Endometrial microvascular endothelial cells (primary cell): ENCODE data around the gene COQ8A. TPM values are rescaled to one million over a fixed set of nuclear protein-coding genes. Genes with fewer than 3 reads are reported as not detected.
"Not testable (repeated sequence)": the region's sequence is repeated elsewhere in the genome, so short reads cannot be mapped to it uniquely, and the experiment has no call there.

ENCODE experiments used
- in situ Hi-C: cut with HindIII; loops from 2 replicates; pipeline ENCODE4 v1.10.0; 2017; ENCODE audit warnings: low sequenced_read_pairs, low pct_unique_long_range_greater_than_20kb; ENCODE audit errors: inconsistent ontology term
- total RNA-seq: library from RNA; depleted of rRNA; stranded (reverse); fragments of >200 nt; gene quantifications from one replicate; pipeline ENCODE4 v1.2.3, GENCODE V29; 2015; ENCODE audit errors: inconsistent ontology term

Gene COQ8A
- total RNA-seq, 1 donor from 2014 or later, result 14.9 TPM

DNA sequence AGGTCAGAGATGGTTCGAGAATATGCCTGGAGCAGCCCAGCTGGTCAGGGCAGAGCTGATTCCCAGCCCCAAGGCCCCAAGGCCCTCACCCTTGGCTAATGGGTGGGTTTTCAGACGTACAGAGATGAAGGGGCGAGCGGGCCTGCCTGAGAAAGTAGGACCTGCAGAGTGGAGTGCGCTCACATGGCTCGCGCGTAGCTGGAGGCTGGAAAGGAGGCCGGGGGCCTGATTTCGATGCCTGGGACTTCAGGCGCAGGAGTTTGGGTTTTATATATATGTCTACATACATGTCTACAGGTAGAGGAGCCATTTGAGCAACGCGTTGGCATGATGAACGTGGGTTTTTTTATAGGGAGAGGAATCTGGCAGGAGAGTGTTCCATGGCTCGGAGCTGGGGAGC lies 8.9 kb downstream of the COQ8A start:
- in situ Hi-C loops, result no loop called here

DNA sequence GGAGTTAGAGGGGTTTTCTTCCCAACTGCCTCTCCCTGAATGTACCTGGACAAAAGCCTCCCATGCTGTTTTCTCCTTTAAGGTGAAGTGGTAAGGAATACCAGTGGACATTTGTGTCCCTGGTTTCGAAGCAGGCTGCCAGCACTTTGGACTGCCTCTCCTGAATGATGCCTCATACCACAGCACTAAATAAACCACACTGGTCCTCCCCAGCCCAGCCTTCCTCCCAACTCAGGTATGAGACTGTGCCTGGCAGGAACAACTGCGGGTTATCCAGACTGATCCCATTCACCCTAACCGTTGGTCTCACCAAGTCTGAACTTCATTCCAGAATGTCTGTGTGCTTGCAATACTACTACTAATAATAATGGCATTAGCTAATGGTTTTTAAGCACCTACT lies 9.3 kb downstream of the COQ8A start:
- in situ Hi-C loops, result no loop called here

DNA sequence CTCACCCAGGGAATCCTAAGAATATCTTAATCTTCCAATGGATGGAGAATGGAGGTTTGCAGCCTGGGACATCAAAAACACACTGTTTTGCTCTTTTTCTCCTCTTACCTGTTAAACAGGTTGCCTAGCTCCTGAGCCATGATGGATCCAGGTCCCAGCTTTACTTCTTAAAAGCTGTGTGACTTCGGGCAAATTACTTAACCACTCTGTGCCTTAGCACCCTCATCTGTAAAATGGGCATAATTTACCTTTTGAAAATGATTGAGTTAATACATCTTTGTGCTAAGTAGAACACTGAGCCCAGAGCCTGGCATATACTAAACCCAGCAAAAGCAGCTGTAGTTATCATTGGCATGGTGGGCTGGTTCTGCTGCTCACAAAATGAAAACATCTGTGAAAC lies 10.2 kb downstream of the COQ8A start:
- in situ Hi-C loops, result no loop called here

DNA sequence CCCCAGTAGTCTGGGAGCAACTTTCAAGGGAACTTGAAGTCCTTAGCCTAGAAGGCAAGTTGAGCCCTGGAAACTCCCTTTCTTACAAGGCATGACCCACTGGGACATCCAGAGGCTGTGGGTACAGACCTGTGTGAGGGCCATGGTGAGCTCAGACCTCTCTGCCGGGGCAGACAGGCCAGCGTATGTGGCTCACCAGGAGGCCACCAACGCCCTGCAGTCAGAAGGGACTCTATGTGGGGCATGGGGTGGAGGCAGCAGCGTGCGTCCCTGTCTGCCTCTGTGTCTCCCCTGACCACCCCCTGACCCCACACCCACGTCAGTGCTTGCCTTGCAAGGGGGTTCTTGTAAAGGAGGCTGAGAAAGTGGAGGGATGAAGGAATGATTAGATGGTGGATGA lies 10.8 kb downstream of the COQ8A start:
- in situ Hi-C loops, result no loop called here

DNA sequence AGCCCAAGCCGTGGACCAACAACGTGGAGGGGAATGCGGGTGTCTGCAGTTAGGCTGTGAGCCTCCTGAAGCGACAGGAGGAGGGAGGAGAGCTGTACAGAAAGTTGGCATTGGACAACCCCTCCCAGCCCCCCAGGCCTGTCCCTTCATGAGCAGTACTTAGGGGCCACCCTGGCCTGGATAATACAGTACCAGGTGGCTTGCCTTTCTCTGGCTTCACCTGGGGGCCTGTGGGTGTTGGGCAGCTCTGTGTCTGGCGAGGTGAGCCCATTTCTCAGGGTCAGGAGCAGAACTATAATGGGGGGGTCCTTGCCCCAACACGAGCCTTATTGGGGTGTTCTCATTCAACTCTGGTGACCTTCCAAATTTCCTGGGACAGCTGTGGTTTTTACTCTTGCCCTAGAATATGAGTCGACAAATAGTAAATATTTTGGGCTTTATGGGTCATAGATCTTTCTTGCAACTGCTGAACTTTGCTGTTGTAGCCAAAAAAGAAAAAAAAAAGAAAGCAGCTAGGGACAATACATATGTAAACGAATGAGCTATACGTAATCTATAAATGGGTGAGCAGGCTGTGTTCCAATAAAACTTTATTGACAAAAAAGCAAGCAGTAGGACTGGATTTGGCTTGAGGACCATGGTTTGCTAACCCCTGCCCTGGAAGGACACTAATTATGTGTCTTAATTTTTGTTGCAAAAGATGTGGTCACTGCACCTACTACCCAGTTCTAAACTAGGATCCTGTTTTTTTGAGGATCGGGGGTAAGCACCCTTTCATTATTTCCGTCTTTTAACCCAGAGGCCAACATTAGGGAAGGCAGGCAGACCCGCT lies 11.4 kb downstream of the COQ8A start:
- in situ Hi-C loops, result no loop called here

DNA sequence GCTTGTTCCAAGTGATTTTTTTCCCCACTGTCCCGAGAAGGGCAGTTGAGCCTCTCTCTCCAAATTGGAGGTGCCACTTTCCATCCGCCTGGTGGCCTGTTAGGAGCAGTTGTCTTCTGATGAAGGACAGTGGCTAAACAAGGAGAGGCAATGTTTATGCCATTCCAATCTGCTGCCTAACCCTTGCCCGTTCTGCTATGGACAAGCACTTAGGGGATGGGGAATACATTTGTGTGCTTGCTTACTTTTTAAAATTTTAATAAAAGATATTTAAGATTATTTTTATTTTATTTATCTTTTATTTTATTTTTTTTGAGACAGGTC lies 12.0 kb downstream of the COQ8A start:
- in situ Hi-C loops, result no loop called here

DNA sequence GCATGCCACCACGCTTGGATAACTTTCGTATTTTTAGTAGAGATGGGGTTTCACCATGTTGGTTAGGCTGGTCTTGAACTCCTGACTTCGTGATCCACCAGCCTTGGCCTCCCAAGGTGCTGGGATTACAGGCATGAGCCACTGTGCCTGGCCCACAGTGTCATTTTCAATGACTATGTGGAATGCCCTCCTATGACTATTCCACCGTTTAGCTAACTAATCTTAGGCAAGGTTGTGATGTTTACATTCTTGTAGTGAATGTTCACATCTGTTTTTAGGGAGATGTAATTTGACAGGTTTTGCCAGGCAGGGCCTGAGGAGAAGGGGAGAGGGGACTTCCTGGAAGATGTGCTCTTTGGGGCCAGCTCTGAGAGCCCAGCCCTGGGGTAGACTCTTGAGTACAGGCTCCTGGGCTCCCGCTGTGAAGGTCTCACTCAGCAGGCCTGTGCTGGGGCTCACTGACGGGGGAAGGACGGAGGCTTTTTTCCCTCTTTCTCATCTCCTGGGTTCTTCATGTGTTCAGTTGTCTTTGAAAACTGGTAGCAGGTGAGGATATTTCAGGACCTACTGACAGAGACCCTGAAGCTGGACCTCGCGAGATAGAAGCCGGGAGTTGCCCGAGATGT lies 13.2 kb downstream of the COQ8A start:
- in situ Hi-C loops, result no loop called here

DNA sequence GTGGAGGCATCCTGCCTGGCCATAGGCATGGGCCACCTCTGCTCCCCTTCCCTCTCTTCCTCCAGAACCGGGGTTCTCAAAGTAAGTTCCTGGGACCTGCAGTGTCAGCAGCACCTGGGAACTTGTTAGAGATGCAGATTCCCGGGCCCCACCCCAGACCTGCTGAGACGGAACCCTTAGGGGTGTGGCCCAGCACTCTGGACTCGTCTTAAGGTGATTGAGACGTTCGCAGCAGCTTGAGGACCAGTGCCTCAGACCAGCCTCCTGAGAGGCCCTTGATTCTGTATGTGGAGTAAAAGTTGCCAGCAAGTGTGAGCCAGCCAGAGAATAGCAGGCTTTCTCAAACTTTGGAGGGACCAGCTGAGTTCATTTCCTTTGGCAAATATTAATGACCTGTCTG lies 14.2 kb downstream of the COQ8A start:
- in situ Hi-C loops, result no loop called here

DNA sequence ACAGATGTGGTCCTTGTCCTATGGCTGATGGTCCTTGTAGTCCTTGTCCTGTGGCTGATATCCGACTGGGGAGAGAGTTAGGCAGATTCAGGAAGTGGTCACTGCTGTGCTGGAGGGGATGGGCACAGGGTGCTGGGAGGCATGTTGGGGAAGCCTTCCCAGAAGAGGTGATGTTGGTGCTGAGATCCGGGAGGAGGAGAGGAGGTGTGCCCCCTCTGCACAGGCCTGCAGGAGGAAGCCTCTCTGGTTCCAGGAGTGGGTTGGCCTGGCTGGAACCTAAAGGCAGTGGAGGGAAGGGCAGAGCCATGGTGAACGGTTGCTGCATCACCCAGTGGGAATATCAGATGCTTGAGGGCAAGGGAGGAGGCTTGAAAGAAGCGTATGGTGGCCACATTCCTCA lies 14.7 kb downstream of the COQ8A start:
- in situ Hi-C loops, result no loop called here

DNA sequence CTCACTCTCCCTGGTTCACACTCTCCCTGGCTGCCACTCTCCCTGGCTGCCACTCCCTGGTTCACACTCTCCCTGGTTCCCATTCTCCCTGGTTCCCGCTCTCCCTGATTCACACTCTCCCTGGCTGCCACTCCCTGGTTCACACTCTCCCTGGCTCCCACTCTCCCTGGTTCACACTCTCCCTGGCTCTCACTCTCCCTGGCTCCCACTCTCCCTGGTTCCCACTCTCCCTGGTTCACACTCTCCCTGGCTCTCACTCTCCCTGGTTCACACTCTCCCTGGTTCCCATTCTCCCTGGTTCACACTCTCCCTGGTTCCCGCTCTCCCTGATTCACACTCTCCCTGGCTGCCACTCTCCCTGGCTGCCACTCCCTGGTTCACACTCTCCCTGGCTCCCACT lies 15.8 kb downstream of the COQ8A start:
- in situ Hi-C loops, result not testable (repeated sequence)

DNA sequence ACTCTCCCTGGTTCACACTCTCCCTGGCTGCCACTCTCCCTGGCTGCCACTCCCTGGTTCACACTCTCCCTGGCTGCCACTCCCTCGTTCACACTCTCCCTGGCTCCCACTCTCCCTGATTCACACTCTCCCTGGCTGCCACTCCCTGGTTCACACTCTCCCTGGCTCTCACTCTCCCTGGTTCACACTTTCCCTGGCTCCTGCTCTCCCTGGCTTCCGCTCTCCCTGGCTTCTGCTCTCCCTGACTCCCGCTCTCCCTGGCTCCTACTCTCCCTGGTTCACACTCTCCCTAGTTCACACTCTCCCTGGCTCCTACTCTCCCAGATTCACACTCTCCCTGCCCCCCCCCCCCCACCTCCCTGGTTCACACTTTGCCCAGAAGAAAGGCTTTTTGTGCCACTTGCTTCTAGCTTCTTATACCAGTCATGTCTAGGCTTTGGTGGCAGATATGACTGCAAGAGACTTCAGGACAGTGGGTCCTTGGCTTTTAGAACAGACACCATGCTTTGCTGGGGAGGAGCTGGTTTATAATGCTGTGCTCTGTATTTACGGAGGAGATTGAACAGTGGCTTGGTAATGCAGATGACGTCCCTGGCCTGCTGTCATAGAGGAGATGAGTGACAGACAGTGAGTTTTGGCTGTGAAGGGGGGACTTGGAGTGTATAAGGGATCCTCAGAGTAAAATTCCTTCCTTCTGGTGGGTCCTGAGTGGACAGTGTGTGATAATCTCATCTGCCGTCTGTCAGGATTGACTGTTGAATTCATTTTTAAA lies 17.0 kb downstream of the COQ8A start:
- in situ Hi-C loops, result no loop called here

DNA sequence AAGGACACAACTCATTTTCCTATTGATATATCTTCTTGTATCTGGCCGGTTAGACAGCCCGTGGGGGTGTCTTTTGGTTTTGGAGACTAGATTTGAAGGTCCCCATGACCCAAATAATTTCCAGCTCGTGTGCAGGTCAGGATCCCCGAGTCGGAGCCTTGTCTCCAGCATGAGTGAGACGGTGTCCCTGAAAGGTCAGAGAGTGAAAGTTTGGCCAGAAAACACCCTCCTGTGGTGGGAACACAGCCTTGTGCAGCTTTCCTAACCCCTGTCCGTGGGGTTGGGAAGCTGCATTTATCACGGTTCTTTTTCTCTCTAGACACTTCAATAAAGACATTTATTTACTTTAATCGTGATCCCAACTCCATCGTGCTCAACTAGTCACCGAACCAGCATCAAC lies 17.6 kb downstream of the COQ8A start:
- in situ Hi-C loops, result no loop called here

DNA sequence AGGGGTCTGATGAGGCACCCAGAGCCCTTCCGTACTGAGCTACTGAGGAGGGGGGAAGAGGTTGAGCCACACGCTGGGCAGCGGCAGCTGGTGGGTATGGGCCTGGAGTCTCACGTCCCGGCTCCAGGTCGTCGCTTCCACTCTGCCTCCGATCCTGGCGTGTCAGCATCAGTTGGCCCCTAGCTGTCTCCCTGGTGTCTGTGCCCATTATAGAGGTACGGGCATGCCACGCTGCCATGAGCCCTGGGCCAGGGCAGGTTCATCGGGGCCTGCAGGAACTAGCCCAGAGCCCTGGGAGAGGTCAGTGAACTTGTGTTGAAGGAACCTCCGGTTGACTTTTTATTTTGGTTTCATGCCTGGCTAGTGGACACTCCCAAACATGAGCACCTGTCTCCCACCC lies 18.2 kb downstream of the COQ8A start:
- in situ Hi-C loops, result no loop called here

DNA sequence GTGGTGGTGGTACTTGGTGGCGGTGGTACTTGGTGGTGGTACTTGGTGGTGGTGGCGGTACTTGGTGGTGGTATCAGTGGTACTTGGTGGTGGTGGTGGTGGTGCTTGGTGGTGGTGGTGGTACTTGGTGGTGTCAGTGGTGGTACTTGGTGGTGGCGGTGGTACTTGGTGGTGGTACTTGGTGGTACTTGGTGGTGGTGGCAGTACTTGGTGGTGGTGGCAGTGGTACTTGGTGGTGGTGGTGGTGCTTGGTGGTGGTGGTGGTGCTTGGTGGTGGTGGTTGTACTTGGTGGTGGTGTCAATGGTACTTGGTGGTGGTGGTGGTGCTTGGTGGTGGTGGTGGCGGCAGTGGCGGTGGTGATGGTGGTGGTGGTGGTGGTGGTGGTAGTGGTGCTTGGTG lies 20.2 kb downstream of the COQ8A start:
- in situ Hi-C loops, result no loop called here

DNA sequence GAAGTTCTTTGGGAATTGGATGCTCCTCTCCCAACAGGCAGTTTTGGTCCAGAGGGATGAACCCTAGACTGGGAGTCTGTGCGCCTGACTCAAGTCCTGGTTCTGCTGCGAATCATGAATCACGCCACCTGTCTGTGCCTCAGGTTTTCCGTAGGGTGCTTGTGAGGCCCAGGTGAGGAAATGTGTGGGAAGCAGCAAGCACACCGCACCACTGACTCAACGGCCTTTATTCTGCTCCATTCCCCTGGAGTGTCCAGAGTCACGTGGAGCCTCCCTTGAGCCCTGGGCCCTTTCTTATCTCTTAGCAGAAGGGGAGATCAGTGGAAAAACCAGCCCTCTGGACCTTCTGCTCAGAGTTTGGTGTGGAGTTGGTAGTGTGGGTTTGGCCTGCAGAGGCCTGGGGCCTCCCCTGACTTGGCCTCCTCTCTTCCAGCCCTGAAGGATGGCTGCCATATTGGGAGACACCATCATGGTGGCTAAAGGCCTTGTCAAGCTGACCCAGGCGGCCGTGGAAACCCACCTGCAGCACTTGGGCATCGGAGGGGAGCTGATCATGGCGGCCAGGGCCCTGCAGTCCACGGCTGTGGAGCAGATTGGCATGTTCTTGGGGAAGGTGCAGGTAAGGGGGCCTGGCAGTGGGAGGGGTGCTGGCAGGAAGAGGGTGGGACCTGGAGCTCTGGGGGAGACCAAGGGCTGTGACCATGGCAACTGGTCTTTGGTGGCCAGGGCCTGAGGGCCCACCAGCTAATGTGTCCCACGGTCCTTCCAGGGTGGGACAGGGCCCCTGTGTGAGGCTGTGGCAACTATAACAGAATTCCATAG lies 21.1 kb downstream of the COQ8A start:
- in situ Hi-C loops, result no loop called here

DNA sequence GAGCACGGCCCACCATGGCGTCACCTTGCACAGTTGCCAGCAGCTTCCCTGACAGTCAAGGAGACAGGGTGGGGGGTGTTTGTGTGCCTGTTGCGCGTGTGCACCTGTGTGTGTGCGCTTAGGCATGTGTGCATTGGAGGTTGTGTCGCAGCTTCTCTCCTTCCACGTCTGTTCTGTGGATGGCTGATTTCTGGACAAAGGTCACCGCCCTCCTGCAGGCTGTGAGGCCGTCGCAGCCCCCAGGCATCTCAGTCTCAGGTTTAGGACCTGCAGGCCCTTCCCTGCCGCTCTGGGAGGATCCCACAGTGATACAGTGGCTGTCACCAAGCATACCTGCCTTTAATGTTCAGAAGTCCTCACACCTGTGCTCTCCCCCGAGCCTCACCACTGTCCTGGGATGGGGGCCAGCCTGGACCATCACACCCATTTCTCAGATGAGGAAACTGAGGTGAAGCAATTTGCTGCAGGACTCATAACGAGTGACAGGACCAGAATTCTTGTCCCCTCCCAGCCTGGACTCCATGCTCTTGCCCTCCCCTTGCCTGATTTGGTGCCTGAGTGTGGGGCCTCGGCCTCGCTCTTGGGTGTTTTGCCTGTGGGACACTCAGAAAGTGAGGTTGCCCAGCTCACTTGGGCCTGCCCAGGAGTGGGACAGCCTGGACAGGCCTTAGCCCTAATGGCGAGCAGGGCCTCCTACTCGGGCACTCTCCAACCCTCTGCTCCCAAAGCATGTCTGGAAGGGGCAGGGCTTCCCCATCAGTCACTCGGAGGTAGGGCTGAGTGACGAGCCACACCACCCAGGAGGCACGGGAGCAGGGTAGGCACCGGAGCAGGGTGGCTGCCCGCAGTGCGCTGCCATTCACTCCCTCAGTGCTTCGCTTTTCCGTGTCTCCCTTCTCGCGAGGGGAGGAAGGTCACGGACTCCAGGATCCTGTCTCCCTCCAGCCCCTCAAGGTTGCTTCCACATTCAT lies 22.6 kb downstream of the COQ8A start:
- in situ Hi-C loops, result no loop called here

DNA sequence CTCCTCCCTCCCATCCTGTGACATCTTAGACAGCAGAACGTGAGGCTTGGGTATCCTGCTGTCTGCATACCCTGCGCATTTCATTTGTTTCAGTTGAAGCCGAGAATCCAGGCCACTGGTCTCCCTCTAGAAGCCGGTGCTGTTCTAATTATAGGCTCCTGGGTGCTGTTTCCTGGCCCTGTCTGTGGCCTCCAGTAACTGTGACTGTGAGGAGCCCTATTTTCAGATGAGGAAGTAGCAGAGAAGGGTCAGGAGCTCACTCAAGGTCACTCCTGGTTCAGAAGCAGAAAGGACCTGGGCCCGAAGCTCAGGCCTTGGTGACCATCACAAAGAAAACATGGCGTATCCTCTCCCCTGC lies 24.0 kb downstream of the COQ8A start:
- in situ Hi-C loops, result no loop called here
